ENCODE data around the gene BTF3L4. TPM values are rescaled to one million over a fixed set of nuclear protein-coding genes. Genes with fewer than 3 reads are reported as not detected.
A peak's percentile ranks its signal among the peaks of the same experiment; 100 is the strongest.

BTF3L4 gene
- total RNA-seq, 2 donors from 2014 or later, result 23.1 to 26.5 TPM

GRCh38 chr1:52055066-52055865 is 829 bp upstream of the BTF3L4 start, which contains the start of gene TXNDC12:
TSS of gene TXNDC12 (minus strand) at chr1:52055191. CDS start at chr1:52055096, 95 bp downstream.
- Histone ChIP-seq H3K4me3 (peak within 1 kb of the TSS; percentile 83 to 87), H3K27ac (peak within 1 kb of the TSS; percentile 91 to 98 (median 94)), H3K4me1 (peaks cover 41% of the 10 kb centered on the region), H3K36me3 (replicated peaks in 1 of 2; ENCODE audit: insufficient read depth in 1 of 2, low read depth in 2 of 2) (no peaks in the 10 kb centered on the region), H3K27me3 (no peaks in the 10 kb centered on the region), H3K9me3 (no peaks in the 10 kb centered on the region)
- intact Hi-C loops (cut with DNase I), result no loop called here
- peak; percentile 67 to 88 (median 88) for TF ChIP-seq POLR2A (IDR thresholded peaks at IDR 0.05)
- TF ChIP-seq, protein P1, sequence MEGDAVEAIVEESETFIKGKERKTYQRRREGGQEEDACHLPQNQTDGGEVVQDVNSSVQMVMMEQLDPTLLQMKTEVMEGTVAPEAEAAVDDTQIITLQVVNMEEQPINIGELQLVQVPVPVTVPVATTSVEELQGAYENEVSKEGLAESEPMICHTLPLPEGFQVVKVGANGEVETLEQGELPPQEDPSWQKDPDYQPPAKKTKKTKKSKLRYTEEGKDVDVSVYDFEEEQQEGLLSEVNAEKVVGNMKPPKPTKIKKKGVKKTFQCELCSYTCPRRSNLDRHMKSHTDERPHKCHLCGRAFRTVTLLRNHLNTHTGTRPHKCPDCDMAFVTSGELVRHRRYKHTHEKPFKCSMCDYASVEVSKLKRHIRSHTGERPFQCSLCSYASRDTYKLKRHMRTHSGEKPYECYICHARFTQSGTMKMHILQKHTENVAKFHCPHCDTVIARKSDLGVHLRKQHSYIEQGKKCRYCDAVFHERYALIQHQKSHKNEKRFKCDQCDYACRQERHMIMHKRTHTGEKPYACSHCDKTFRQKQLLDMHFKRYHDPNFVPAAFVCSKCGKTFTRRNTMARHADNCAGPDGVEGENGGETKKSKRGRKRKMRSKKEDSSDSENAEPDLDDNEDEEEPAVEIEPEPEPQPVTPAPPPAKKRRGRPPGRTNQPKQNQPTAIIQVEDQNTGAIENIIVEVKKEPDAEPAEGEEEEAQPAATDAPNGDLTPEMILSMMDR (IDR thresholded peaks at IDR 0.05), result no peak
- 0% methylated on average over 45 of the region's 45 CpGs for WGBS, 2 donors
- peak; percentile 85 for ATAC-seq
- DNase-seq, result peak; percentile 85 to 92 (median 90)

DNA sequence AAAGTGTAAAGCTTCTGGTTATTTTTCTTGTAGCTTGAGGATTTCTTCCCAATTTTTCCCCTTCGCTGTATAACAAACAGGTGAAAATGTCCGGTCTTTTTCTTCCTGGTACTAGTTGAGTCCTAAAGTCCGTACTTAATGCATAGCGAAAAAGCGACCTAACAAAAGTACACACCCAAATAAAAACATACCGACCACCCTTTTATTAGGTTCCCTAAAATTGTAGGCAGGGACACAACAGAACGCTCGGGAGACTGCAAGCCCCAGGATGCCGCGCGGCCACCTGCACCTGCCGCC is 281 bp upstream of the BTF3L4 start:
- DNase-seq, result no peak
- no peak for ATAC-seq
- Histone ChIP-seq H3K27ac (peak overlapping the region; percentile 91 to 98 (median 94)), H3K36me3 (replicated peaks in 1 of 2; ENCODE audit: insufficient read depth in 1 of 2, low read depth in 2 of 2) (peaks cover 0 to 5% of the 10 kb centered on the region in 2 donors), H3K4me3 (peak overlapping the region; percentile 83 to 87), H3K4me1 (peaks cover 41% of the 10 kb centered on the region), H3K27me3 (no peaks in the 10 kb centered on the region), H3K9me3 (no peaks in the 10 kb centered on the region)
- TF ChIP-seq, protein P1 (IDR thresholded peaks at IDR 0.05), result peak in 1 of 7 experiments; percentile 3
- TF ChIP-seq POLR2A (IDR thresholded peaks at IDR 0.05), result no peak
- intact Hi-C loops (cut with DNase I), result no loop called here
- 0 to 1% methylated on average over 12 of the region's 12 CpGs for WGBS, 2 donors

GRCh38 chr1:52056937-52057231 is 789 bp downstream of the BTF3L4 start:
- no peaks in the 10 kb centered on the region for H3K9me3 ChIP-seq
- peaks cover 41% of the 10 kb centered on the region for H3K4me1 ChIP-seq
- H3K27me3 ChIP-seq, result no peaks in the 10 kb centered on the region
- TF ChIP-seq POLR2A (IDR thresholded peaks at IDR 0.05), result no peak
- TF ChIP-seq, protein P1 (IDR thresholded peaks at IDR 0.05), result no peak
- H3K4me3 ChIP-seq, result peak overlapping the region; percentile 83 to 87
- peak overlapping the region; percentile 91 to 98 (median 94) for H3K27ac ChIP-seq
- DNase-seq (no peak), ATAC-seq (no peak)
- intact Hi-C loops (cut with DNase I), result no loop called here
- 0% methylated on average over 4 of the region's 4 CpGs for WGBS, 2 donors
- peaks cover 0 to 6% of the 10 kb centered on the region in 2 donors for H3K36me3 ChIP-seq (replicated peaks in 1 of 2; ENCODE audit: insufficient read depth in 1 of 2, low read depth in 2 of 2)

DNA sequence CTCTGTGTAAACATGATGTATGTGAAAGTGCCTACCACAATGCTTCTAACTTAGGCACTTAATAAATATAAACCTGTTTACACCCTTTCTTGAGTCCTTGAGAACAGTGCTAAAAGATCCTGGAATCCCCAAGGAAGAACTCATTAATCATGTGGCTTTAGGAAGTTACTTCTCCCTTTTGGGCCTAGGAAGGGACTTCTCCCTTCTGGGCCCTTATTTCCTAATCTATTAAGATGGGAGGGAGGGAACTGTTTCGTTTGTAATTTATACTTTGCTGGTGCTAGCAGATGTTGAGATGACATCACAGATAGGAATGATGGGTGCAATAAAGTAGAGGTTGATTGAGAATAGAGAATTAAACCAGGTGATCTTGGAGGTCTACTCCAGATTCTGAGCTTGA is 1.2 kb downstream of the BTF3L4 start:
- intact Hi-C loops (cut with DNase I), result no loop called here

More for the DNA sequence above, 1.2 kb downstream of the BTF3L4 start:
- WGBS, 2 donors, result 0 to 4% methylated on average over 1 of the region's 1 CpG
- TF ChIP-seq, protein P1 (IDR thresholded peaks at IDR 0.05), result no peak
- TF ChIP-seq POLR2A (IDR thresholded peaks at IDR 0.05), result no peak
- ATAC-seq (no peak), DNase-seq (no peak)
- Histone ChIP-seq H3K4me3 (peak overlapping the region in 1 of 2 donors; percentile 83), H3K4me1 (peaks cover 41% of the 10 kb centered on the region), H3K36me3 (replicated peaks in 1 of 2; ENCODE audit: insufficient read depth in 1 of 2, low read depth in 2 of 2) (peaks cover 0 to 6% of the 10 kb centered on the region in 2 donors), H3K27ac (peak overlapping the region in 2 of 4 donors; percentile 91 to 98), H3K27me3 (no peaks in the 10 kb centered on the region), H3K9me3 (no peaks in the 10 kb centered on the region)

Measured in body of pancreas (tissue), 4 donors.